HG03045 (cell line): ENCODE results near the gene C17orf58.
"Not testable (repeated sequence)": the region's sequence is repeated elsewhere in the genome, so short reads cannot be mapped to it uniquely, and the experiment has no call there.

ENCODE experiments used
- ATAC-seq: cut with Tn5 transposase; IDR thresholded peaks from one replicate; pipeline ENCODE4 v1.9.1; 2021; ENCODE audit warnings: mild to moderate bottlenecking, moderate library complexity; ENCODE audit not compliant: unreplicated experiment

C17orf58 gene

DNA sequence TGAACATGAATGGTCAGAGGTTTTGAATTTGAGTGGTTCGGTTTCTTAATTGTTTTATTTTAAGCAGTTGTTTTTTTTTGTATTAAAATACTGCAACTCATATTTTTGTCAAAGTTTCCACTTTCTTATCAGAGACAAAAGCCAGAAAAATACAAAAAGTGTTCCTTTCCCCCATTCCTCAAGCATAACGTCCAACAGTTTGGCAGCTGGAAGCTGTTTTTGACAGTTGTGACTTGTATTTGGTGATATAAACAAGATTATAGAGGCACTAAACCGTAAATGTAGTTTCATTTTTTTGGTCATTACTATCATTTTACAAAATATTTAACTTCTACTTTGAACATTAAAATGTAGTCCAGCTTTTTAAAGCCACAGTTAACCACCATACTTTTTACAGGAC is 36.0 kb downstream of the C17orf58 start:
- ATAC-seq, result not testable (repeated sequence)

DNA sequence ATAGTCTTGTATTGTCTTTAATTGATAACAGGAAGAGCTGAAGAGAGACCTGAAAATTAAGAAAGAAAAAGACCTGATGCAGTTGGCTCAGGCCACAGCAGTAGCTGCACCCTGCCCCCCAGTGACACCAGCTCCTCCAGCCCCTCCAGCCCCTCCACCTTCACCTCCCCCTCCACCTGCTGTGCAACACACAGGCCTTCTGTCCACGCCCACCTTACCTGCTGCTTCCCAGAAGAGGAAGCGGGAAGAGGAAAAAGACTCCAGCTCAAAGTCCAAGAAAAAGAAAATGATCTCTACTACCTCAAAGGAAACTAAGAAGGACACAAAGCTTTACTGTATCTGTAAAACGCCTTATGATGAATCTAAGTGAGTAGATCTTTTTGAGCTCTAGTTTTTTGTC is 36.8 kb downstream of the C17orf58 start:
- ATAC-seq, result no peak

DNA sequence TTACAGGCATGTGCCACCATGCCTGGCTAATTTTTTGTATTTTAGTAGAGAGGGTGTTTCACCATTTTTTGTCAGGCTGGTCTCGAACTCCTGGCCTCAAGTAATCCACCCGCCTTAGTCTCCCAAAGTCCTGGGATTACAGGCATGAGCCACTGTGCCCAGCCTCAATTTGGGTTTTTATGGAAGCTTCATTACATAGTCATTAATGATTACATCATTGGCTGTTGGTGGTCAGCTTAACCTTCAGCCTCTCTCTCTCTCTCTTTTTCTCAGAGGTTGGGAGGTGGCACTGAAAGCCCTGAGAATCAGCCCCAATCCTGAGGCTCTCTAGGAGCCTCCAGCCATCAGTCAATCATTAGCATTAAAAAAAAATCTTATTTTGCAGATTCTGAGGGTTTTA is 45.3 kb downstream of the C17orf58 start:
- ATAC-seq, result no peak

DNA sequence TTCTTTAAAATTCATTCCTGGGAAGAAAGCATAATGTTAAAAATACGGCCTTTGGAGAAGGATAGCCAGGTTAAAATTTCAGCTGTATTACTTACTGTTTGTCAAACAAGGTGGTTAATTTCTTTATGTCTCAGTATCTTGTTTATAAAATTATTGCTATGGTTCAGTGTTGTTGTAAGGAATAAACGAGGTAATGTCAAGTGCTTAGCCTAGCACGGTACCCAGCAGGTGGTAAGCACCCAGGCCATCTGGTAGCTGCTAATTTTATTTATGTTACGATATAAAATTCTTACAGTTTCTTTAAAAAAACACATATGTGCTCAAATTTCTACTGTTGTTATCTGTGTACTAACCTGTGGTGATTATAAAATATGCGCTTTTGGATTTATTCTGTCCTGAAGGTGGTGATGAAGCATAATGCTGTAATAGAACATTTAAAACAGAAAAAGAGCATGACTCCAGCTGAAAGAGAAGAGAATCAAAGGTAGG is 48.9 kb downstream of the C17orf58 start:
- ATAC-seq, result no peak

DNA sequence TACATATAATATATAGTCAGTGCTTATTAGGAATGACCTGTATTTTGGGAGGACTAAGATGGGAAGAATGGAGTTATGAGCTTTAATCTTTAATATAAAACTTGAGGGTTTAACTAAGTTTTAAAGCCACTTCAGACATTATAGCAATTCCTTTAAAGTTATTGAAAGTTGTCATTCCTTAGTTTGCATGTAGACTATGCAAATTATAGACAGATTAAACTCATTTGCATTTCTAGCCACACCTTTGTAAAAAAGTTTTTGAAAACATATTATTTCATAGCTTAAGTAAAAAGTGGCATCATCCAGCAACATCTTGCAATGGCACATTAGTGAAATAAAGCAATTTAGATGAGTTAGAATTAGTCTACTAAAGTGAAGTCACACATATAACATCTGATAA is 49.8 kb downstream of the C17orf58 start:
- ATAC-seq, result no peak

DNA sequence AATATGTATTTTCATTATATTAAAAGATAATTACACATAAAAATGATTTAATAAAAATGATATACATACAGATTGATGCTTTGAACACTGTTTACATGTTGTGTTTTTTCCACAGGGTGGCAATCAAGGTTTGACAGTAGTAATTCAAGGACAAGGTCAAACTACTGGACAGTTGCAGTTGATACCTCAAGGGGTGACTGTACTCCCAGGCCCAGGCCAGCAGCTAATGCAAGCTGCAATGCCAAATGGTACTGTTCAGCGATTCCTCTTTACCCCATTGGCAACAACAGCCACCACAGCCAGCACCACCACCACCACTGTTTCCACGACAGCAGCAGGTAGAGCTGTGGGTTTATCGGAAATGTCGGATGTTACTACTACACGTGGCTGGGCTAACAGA is 52.2 kb downstream of the C17orf58 start:
- no peak for ATAC-seq

DNA sequence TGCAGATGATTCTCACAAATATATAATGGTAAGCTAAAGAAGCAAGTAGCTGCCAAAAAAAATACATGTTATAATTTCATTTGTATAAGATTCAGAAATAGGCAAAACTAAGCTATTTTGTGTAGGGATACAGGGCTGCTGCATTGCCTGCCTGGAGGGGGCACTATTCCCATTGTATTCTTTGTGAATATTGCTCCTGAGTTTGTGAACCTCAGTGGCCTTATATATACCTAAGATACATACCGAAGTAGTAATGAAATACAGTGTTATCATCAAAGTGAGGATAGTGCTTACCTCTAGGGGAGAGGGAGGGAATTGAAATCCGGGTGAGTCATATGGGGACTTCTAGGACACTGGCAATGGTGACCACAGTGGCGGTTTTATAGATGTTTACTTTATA is 53.5 kb downstream of the C17orf58 start:
- no peak for ATAC-seq
